ENCODE data around the gene FKTN. TPM values are rescaled to one million over a fixed set of nuclear protein-coding genes. Genes with fewer than 3 reads are reported as not detected.
"Not testable (repeated sequence)": the region's sequence is repeated elsewhere in the genome, so short reads cannot be mapped to it uniquely, and the experiment has no call there.

FKTN gene
- total RNA-seq, 1 donor from 2014 or later = 16.4 TPM

GRCh38 chr9:105522618-105523385 is 35.1 kb upstream of the FKTN start:
- H3K9me3 Mint-ChIP-seq (ENCODE audit: unreplicated experiment); H3K27ac Mint-ChIP-seq (ENCODE audit: unreplicated experiment); H3K4me1 Mint-ChIP-seq (ENCODE audit: unreplicated experiment); H3K27me3 Mint-ChIP-seq (ENCODE audit: unreplicated experiment); H3K4me3 Mint-ChIP-seq (ENCODE audit: unreplicated experiment); DNase-seq (ENCODE audit: low spot score): not testable (repeated sequence)
- H3K36me3 Mint-ChIP-seq (ENCODE audit: low read depth, unreplicated experiment) = peaks cover 21% of the 10 kb centered on the region

- TF ChIP-seq CTCF (IDR thresholded peaks at IDR 0.05; ENCODE audit: unreplicated experiment) = no peak
- peaks cover 18% of the 10 kb centered on the region for H3K36me3 Mint-ChIP-seq (ENCODE audit: low read depth, unreplicated experiment)
Measured at GRCh38 chr9:105531530-105531929, 26.4 kb upstream of the FKTN start.

GRCh38 chr9:105535920-105536668 is 21.8 kb upstream of the FKTN start:
- TF ChIP-seq CTCF (IDR thresholded peaks at IDR 0.05; ENCODE audit: unreplicated experiment) = no peak
- Mint-ChIP-seq H3K27ac (ENCODE audit: unreplicated experiment) (no peak overlapping the region), H3K36me3 (ENCODE audit: low read depth, unreplicated experiment) (no peaks in the 10 kb centered on the region), H3K4me3 (ENCODE audit: unreplicated experiment) (no peak overlapping the region), H3K27me3 (ENCODE audit: unreplicated experiment) (no peaks in the 10 kb centered on the region), H3K4me1 (ENCODE audit: unreplicated experiment) (no peaks in the 10 kb centered on the region), H3K9me3 (ENCODE audit: unreplicated experiment) (no peaks in the 10 kb centered on the region)
- DNase-seq (ENCODE audit: low spot score) = no peak

More at GRCh38 chr9:105531530-105531929, 26.4 kb upstream of the FKTN start:
- no peaks in the 10 kb centered on the region for H3K27me3 Mint-ChIP-seq (ENCODE audit: unreplicated experiment)
- no peak for DNase-seq (ENCODE audit: low spot score)
- H3K4me1 Mint-ChIP-seq (ENCODE audit: unreplicated experiment) = no peaks in the 10 kb centered on the region
- H3K9me3 Mint-ChIP-seq (ENCODE audit: unreplicated experiment) = no peaks in the 10 kb centered on the region
- H3K4me3 Mint-ChIP-seq (ENCODE audit: unreplicated experiment) = no peak overlapping the region
- H3K27ac Mint-ChIP-seq (ENCODE audit: unreplicated experiment) = no peak overlapping the region

GRCh38 chr9:105539452-105539851 is 18.5 kb upstream of the FKTN start:
- Mint-ChIP-seq H3K4me1 (ENCODE audit: unreplicated experiment) (no peaks in the 10 kb centered on the region), H3K9me3 (ENCODE audit: unreplicated experiment) (no peaks in the 10 kb centered on the region), H3K27me3 (ENCODE audit: unreplicated experiment) (no peaks in the 10 kb centered on the region), H3K36me3 (ENCODE audit: low read depth, unreplicated experiment) (peaks cover 3% of the 10 kb centered on the region), H3K27ac (ENCODE audit: unreplicated experiment) (no peak overlapping the region), H3K4me3 (ENCODE audit: unreplicated experiment) (no peak overlapping the region)
- DNase-seq (ENCODE audit: low spot score) = no peak
- TF ChIP-seq CTCF (IDR thresholded peaks at IDR 0.05; ENCODE audit: unreplicated experiment) = no peak

- H3K27me3 Mint-ChIP-seq (ENCODE audit: unreplicated experiment) = no peaks in the 10 kb centered on the region
- no peak overlapping the region for H3K27ac Mint-ChIP-seq (ENCODE audit: unreplicated experiment)
- no peak for DNase-seq (ENCODE audit: low spot score)
- H3K9me3 Mint-ChIP-seq (ENCODE audit: unreplicated experiment) = no peaks in the 10 kb centered on the region
- H3K4me3 Mint-ChIP-seq (ENCODE audit: unreplicated experiment) = no peak overlapping the region
- TF ChIP-seq CTCF (IDR thresholded peaks at IDR 0.05; ENCODE audit: unreplicated experiment) = no peak
- H3K4me1 Mint-ChIP-seq (ENCODE audit: unreplicated experiment) = no peaks in the 10 kb centered on the region
- peaks cover 3% of the 10 kb centered on the region for H3K36me3 Mint-ChIP-seq (ENCODE audit: low read depth, unreplicated experiment)
Measured at GRCh38 chr9:105541838-105542237, 16.1 kb upstream of the FKTN start.

Data from endothelial cell (in vitro differentiated cells).